ENCODE results near the gene TMEM30A. TPM values are rescaled to one million over a fixed set of nuclear protein-coding genes. Genes with fewer than 3 reads are reported as not detected.

The TMEM30A gene
- total RNA-seq, 2 experiments from 2014 or later, result 46.6 to 50.1 TPM

DNA sequence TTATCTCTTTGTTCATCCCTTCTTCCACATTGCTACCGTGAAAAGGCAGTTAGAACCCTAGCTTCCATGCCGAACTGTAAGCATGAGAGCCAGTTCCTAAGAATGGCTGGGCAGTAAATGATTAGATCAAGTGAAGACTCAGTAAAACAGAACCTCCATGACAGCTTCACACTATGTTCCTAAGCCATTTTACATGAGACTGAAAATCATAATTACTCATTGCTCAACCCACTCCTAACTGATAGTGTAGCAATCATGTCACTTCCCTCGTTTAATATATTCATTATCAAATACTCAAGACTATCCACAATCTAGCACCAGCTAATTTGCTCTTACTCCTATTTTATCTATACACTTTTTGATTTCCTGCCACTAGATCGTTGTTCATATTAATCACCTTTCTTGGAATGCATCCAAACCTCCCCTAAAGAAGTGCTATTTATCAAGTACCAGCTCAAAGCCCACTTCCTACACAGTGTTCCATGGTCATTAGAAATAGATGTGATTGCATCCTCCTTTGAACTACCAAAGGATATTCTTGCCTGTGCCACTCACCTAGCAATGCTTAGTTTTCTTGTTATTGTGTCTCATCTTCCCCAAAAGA, 6.0 kb downstream of the TMEM30A start:
- Mint-ChIP-seq H3K36me3 (peaks cover 6% of the 10 kb centered on the region), H3K4me1 (ENCODE audit: low read depth) (peaks cover 70% of the 10 kb centered on the region), H3K27ac (peak overlapping the region; percentile 34), H3K4me3 (peak overlapping the region; percentile 0), H3K9me3 (no peaks in the 10 kb centered on the region), H3K27me3 (no peaks in the 10 kb centered on the region)
- DNase-seq, result no peak
- intact Hi-C loops (cut with micrococcal nuclease), result loop anchor here (1.0 kb wide), 1 partner anchor 10 kb away; no protein-coding TSS in a partner anchor
- ChIA-PET POLR2A (interaction anchor here (0.8 to 1.9 kb wide), 4 partner anchors 9 to 324 kb away, joined by 3 to 7 read pairs (median 4); partner anchors contain the start of genes COX7A2 and SENP6), CTCF (interaction anchor here (1.2 to 3.7 kb wide), 4 partner anchors 11 to 250 kb away, joined by 3 to 25 read pairs (median 4); partner anchors contain the start of gene COX7A2)

DNA sequence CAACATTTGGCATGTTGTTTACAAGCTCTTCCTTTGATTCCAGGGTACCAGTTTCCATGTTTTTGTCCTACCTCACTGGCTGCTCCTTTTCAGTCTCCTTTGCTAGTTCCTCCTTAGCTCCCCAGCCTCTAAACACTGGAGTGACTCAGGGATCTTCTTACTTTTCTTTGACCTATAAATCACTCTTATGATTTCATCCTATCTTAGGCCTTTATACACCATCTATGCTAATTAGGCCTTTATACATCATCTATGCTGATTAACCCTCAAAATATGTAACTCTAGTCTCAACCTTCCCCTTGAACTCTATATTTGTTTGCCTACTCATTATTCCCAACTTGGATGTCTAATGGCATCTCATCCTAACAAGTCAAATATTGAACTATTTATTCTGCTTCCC, 9.5 kb downstream of the TMEM30A start:
- Mint-ChIP-seq H3K36me3 (peaks cover 30% of the 10 kb centered on the region), H3K4me1 (ENCODE audit: low read depth) (peaks cover 75% of the 10 kb centered on the region), H3K27me3 (no peaks in the 10 kb centered on the region), H3K9me3 (no peaks in the 10 kb centered on the region), H3K27ac (peak overlapping the region; percentile 63), H3K4me3 (no peak overlapping the region)
- CTCF ChIA-PET, result interaction anchor here (1.0 to 1.4 kb wide), 2 partner anchors 8 to 250 kb away, joined by 3 to 4 read pairs; no protein-coding TSS in a partner anchor
- intact Hi-C loops (cut with micrococcal nuclease), result no loop called here
- no peak for DNase-seq
- POLR2A ChIA-PET, result interaction anchor here (0.9 to 1.3 kb wide), 2 partner anchors 9 to 32 kb away, joined by 4 to 6 read pairs; partner anchors contain the start of genes COX7A2 and TMEM30A

DNA sequence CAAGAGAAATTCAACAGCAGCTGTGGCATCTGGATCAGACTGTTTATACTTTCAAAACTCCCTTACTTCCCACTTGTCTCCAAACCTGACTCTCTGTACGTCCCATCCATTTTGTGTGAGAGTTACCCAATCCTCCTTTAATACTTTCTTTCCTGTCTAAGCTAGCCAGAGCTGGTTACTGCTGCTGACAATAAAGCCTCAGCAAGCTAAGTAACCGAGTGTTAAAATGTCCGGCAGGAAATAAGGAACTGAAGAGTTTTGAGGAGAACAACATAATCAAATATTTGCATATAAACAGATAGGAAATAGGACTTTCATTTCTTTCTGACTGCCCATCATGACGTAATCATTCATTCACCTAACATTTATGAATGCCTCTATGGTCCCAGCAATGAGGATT, 11.6 kb downstream of the TMEM30A start:
- peaks cover 73% of the 10 kb centered on the region for H3K4me1 Mint-ChIP-seq (ENCODE audit: low read depth)

DNA sequence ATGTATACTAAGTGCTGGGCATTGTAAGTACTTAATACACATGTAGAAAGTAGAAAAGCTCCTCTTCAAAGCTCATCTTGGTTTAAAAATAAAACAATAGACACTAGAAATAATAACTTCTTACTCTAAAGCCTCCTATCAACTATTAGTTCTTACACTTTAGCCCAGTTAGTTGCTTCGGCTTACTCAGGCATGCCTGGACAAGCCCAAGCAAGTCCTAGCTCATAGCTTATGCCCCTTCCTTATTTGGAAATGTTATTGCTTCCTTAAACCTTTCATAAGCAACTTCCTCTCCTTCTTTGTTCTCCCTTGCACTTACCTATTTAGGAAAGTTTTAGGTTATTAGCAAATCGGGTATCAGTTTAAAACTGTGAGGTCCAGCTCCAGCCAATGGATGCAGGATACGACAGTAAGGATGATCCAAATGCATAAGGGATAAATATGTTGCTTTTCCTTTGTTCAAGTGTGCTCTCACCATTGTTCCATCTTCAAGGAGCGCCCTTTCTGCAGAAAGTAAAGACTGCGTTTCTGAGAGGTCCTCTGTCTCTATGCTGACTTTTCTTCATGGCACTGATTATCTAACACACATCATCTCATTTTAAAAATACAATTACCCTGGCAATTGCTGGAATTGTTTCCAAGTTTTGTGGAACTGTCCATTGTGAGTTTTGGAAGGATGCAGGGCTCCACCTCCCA, 12.3 kb downstream of the TMEM30A start:
- CTCF ChIA-PET, result interaction anchor here (0.9 to 1.0 kb wide), 2 partner anchors 11 to 274 kb away, joined by 3 to 4 read pairs; no protein-coding TSS in a partner anchor
- H3K4me1 Mint-ChIP-seq (ENCODE audit: low read depth), result peaks cover 79% of the 10 kb centered on the region
- intact Hi-C loops (cut with micrococcal nuclease), result no loop called here

More for the DNA sequence above, 11.6 kb downstream of the TMEM30A start:
- intact Hi-C loops (cut with micrococcal nuclease), result no loop called here
- CTCF ChIA-PET, result interaction anchor here (1.0 kb wide), 1 partner anchor 273 kb away, joined by 4 read pairs; no protein-coding TSS in a partner anchor
- Mint-ChIP-seq H3K27ac (peak overlapping the region; percentile 60), H3K36me3 (peaks cover 29% of the 10 kb centered on the region), H3K4me3 (no peak overlapping the region), H3K27me3 (no peaks in the 10 kb centered on the region), H3K9me3 (no peaks in the 10 kb centered on the region)
- POLR2A ChIA-PET, result no interaction called here
- DNase-seq, result no peak

DNA sequence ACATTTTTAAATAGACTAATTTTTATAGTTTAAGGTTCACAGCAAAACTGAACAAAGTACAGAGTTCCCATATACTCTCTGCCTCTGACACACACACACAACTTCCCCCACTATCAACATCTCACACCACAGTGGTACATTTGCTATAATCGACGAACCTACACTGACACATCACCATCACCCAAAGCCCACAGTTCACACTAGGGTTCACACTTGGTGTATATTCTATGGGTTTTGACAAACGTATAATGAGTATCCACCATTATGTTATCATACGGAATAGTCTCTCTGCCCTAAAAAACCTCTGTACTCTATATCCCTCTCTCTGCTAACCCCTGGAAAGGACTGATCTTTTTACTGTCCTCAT, 15.6 kb downstream of the TMEM30A start:
- ChIA-PET POLR2A (interaction anchor here (1.3 kb wide), 1 partner anchor 14 kb away, joined by 3 read pairs; no protein-coding TSS in a partner anchor), CTCF (interaction anchor here (5.0 kb wide), 1 partner anchor 15 kb away, joined by 48 read pairs; the partner anchor contains the start of gene TMEM30A)
- Mint-ChIP-seq H3K36me3 (peaks cover 25% of the 10 kb centered on the region), H3K4me3 (no peak overlapping the region), H3K4me1 (ENCODE audit: low read depth) (peaks cover 54% of the 10 kb centered on the region), H3K27me3 (no peaks in the 10 kb centered on the region), H3K27ac (peak overlapping the region; percentile 47), H3K9me3 (no peaks in the 10 kb centered on the region)
- DNase-seq, result no peak
- intact Hi-C loops (cut with micrococcal nuclease), result loop anchor here (1.0 kb wide), 2 partner anchors 9 to 15 kb away; partner anchors contain the start of gene TMEM30A

More for the DNA sequence above, 12.3 kb downstream of the TMEM30A start:
- no peak for DNase-seq
- H3K27ac Mint-ChIP-seq, result peak overlapping the region; percentile 60
- no peaks in the 10 kb centered on the region for H3K27me3 Mint-ChIP-seq
- no peaks in the 10 kb centered on the region for H3K9me3 Mint-ChIP-seq
- no peak overlapping the region for H3K4me3 Mint-ChIP-seq
- POLR2A ChIA-PET, result interaction anchor here (1.1 kb wide), 1 partner anchor 12 kb away, joined by 3 read pairs; the partner anchor contains the start of gene TMEM30A
- H3K36me3 Mint-ChIP-seq, result peaks cover 29% of the 10 kb centered on the region

DNA sequence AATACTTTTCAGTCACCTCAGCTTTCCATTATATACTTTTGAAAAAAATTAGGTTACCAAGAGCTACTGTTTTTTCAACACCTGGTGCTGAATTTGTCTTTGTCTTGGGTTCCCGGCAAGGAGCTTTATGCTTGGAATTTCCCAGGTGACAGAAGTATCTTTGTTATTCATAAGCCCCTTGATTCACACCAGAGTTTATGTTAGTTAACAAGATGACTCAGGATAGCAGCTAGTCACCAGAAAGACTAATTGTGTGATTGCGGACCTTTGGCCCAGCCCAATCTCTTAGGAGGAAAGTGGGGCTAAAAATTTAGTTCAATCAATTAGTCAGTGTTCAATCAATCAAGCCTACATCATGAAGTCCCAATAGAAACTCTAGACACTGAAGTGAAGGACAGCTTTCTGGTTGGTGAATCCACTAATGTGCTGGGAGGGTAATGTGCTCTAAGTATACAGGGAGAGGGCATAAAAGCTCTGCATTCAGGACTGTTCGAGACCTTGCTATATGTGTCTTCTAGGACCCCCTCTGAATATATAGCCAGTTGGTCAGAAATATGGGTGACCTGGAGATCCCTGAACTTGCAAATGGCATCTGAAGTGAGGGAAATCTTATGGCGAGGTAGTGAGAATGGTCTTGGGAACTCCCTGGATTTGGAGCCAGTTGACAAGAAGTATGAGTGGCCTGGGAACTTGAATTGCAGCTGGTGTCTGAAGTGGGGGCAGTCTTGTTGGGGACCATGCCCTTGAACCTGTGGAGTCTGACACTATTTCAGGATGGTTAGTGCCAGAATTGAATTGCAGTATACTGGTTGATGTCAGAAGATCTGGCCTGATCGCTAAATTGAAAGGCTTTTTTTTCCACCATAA, 16.2 kb downstream of the TMEM30A start:
- H3K27ac Mint-ChIP-seq, result peak overlapping the region; percentile 47
- peaks cover 51% of the 10 kb centered on the region for H3K4me1 Mint-ChIP-seq (ENCODE audit: low read depth)
- POLR2A ChIA-PET, result interaction anchor here (0.9 to 1.3 kb wide), 2 partner anchors 10 to 15 kb away, joined by 3 to 5 read pairs; no protein-coding TSS in a partner anchor
- H3K36me3 Mint-ChIP-seq, result peaks cover 28% of the 10 kb centered on the region
- no peaks in the 10 kb centered on the region for H3K27me3 Mint-ChIP-seq
- H3K9me3 Mint-ChIP-seq, result no peaks in the 10 kb centered on the region
- no peak overlapping the region for H3K4me3 Mint-ChIP-seq
- CTCF ChIA-PET, result interaction anchor here (0.9 to 5.0 kb wide), 12 partner anchors 11 to 260 kb away, joined by 3 to 48 read pairs (median 12); partner anchors contain the start of genes COX7A2 and TMEM30A
- peak; percentile 37 for DNase-seq
- intact Hi-C loops (cut with micrococcal nuclease), result loop anchor here (1.0 kb wide), 2 partner anchors 10 to 16 kb away; partner anchors contain the start of gene TMEM30A

DNA sequence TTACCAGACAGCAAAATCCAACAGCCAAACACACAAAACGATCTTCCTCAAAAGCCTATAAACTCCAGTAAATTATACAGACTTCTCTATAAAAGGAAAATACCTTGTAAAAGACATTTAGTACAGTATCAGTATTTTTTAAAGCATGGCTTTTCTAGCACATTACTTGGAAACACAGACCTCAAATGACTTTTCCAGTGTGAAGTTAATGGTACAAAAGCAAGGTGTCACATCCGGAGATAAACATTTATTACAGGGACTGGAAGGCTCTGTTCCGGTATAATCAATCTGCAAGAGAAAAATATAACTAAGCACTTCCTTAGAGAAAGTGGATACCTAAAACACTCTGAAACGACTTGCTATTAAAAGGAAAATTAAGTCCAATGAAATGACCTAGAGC, 17.1 kb downstream of the TMEM30A start:
- H3K4me3 Mint-ChIP-seq, result no peak overlapping the region
- H3K36me3 Mint-ChIP-seq, result peaks cover 27% of the 10 kb centered on the region
- peaks cover 43% of the 10 kb centered on the region for H3K4me1 Mint-ChIP-seq (ENCODE audit: low read depth)
- H3K27ac Mint-ChIP-seq, result no peak overlapping the region
- ChIA-PET CTCF (interaction anchor here (0.6 to 5.0 kb wide), 19 partner anchors 8 to 1565 kb away, joined by 3 to 48 read pairs (median 5); partner anchors contain the start of genes COX7A2 and TMEM30A), POLR2A (interaction anchor here (0.9 to 1.3 kb wide), 2 partner anchors 11 to 16 kb away, joined by 3 to 5 read pairs; no protein-coding TSS in a partner anchor)
- H3K27me3 Mint-ChIP-seq, result no peaks in the 10 kb centered on the region
- no peak for DNase-seq
- intact Hi-C loops (cut with micrococcal nuclease), result no loop called here
- H3K9me3 Mint-ChIP-seq, result no peaks in the 10 kb centered on the region

DNA sequence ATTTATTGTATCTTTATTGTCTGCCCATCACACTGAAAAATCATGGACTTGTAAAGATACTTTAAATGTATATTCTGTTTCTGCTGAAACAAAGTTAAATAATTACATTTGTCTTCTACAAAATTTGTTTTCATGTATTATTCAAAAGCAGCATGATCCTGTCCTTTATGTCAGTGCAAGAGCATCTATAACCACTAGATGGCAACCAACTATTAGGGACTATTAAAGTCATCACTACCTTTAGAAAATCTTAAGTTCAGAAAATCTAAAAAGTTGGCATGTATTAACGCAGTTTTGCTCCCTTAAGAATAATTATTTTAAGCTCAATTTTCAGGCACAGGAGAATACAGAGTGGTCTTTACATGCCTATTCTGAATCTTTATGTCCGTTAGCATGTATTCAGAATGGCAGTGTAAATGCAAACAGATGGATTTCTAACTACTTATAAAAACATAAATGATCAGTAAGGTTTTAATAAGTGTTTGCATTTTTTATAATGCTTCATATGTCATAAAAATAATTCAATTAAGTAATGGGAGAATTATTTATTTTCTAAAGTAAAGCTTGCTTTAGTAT, 17.8 kb downstream of the TMEM30A start:
- Mint-ChIP-seq H3K36me3 (peaks cover 20% of the 10 kb centered on the region), H3K4me1 (ENCODE audit: low read depth) (peaks cover 38% of the 10 kb centered on the region), H3K27me3 (no peaks in the 10 kb centered on the region), H3K27ac (no peak overlapping the region), H3K9me3 (no peaks in the 10 kb centered on the region), H3K4me3 (no peak overlapping the region)
- DNase-seq, result no peak
- ChIA-PET CTCF (interaction anchor here (0.6 to 5.0 kb wide), 20 partner anchors 8 to 1635 kb away, joined by 3 to 48 read pairs (median 4); partner anchors contain the start of genes COX7A2 and TMEM30A), POLR2A (no interaction called here)
- intact Hi-C loops (cut with micrococcal nuclease), result loop anchor here (1.0 kb wide), 2 partner anchors 30 to 259 kb away; no protein-coding TSS in a partner anchor

DNA sequence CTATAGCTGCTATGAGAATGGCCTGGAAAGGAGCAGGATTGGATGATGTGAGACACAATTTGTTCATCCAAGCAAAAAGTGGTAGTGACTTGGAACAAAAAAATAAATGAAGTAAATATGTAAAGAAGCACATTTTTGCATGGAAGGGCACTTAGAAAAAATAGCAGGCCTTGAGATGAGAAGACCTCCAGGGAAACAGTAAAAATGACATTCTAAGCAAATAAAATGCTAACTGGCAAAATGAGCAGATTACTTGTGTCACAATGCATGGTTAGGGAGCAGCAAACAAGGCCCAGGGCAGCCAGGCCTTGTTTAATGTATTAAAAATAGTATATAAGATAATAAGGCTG, 21.2 kb downstream of the TMEM30A start:
- ChIA-PET CTCF (no interaction called here), POLR2A (no interaction called here)
- H3K27me3 Mint-ChIP-seq, result no peaks in the 10 kb centered on the region
- H3K27ac Mint-ChIP-seq, result no peak overlapping the region
- intact Hi-C loops (cut with micrococcal nuclease), result no loop called here
- no peaks in the 10 kb centered on the region for H3K9me3 Mint-ChIP-seq
- H3K4me1 Mint-ChIP-seq (ENCODE audit: low read depth), result peaks cover 14% of the 10 kb centered on the region
- H3K4me3 Mint-ChIP-seq, result no peak overlapping the region
- peaks cover 19% of the 10 kb centered on the region for H3K36me3 Mint-ChIP-seq
- DNase-seq, result no peak

DNA sequence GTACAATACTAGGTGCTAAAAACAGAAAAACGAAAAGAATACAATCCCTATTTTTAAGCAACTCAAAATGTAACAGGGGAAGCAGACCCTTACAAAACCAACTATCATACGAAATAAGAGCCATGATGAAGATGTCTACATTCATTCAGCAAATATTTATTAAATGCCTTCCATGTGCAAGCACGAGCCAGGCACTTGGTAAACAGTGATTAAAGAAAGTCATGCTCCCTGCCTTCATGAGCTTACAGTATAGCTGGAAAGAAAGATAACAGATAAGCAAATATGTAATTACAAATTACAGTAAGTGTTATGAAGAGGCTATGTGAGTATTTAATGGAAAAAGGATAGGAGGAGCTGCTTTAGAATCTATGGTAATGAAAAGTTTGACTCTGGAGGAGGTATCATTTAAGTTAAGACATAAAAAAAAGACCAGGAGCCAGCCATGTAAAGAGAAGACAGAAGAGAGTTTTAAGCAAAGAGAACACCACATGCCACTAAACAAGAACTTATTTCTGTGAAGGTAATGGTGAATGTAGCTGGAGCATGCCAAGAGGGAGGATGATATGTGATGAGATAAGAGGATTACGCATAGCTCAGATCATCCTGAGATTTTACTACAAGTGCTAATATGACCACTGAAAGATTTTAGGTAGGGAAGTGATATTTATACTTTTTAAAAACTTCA, 21.7 kb downstream of the TMEM30A start:
- intact Hi-C loops (cut with micrococcal nuclease), result no loop called here
- Mint-ChIP-seq H3K27ac (no peak overlapping the region), H3K9me3 (no peaks in the 10 kb centered on the region), H3K27me3 (no peaks in the 10 kb centered on the region), H3K4me1 (ENCODE audit: low read depth) (peaks cover 8% of the 10 kb centered on the region), H3K36me3 (peaks cover 20% of the 10 kb centered on the region), H3K4me3 (no peak overlapping the region)
- CTCF ChIA-PET, result no interaction called here
- DNase-seq, result no peak
- POLR2A ChIA-PET, result no interaction called here

Measured in activated CD4-positive, alpha-beta memory T cell treated with anti-CD3 and anti-CD28 coated beads for 36 hours (primary cell).